Eye (tissue), 1 donor: ENCODE results near the gene BMX.

Source experiments
- DNase-seq: peaks from one replicate; pipeline ENCODE4 v3.0.0-alpha.2; 2015

Gene BMX

DNA sequence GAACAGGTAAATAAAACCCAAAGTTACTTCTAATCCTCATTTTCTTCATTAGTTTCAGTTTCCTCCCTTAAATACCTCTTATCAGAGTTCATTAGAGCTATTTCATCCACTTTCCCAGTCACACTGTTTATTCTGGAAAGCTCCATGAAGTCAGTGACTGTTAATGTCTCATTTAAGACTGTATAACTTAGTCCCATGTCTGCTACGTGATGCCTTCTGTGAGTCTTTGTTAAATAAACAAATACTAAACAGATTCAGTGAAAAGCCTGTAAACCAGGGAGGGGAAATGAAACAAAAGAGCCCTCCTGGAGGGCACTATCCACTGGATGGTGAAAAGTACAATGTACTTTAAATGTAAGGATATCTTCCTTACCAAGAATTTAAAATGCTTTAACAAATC is 75.4 kb downstream of the BMX start:
- DNase-seq: no peak

GRCh38 chrX:15579778-15580747 is 79.5 kb downstream of the BMX start:
- no peak for DNase-seq

DNA sequence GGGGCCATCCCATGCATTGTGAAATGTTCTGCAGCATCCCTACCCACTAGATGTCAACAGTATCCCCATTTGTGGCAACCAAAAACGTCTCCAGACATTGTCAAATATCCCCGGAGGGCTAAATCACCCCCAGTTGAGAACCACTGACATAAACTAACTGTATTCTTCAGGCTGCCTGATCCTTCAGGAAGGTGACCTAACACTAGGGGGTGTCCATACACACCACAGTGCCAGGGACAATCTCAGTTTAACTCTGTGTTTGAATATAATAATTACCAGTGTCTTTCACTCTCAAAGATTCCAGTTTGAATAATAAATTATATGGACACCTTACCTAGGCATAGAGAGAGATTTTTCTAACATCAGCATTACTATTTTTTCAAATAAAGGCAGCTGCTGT is 93.8 kb downstream of the BMX start:
- no peak for DNase-seq

DNA sequence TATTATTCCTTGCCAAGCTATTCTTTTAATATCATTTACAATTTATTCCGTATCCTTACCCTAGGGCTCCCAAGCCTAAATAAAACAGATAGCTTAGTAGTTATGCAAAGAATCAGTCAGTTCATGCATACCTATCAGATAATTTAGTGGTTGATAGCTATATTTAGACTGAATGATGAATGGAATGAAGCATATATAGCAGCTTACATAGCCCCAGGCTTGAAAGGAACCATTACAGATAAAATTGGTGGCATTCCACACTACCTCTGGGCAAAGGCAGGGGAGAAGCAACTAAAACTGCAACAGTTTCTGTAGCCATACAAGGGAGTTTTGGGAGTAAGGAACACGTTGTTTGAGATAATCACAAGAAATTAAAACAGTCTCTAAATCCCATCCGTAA is 97.4 kb downstream of the BMX start:
- DNase-seq: no peak

DNA sequence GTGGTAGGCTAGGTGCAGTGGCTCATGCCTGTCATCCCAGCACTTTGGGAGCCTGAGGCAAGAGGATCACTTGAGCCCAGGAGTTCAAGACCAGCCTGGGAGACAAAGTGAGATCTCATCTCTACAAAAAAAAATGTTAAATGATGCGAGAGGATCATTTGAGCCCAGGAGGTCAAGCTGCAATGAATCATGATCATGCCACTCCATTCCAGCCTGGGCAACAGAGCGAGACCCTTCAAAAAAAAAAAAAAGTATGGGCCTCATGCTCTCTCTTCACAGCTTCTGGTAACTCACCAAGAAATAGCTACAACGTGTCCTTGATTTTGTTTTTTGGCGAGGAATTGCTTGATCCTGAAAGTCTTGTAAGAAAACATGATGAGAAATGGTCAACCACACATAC is 98.9 kb downstream of the BMX start:
- no peak for DNase-seq

DNA sequence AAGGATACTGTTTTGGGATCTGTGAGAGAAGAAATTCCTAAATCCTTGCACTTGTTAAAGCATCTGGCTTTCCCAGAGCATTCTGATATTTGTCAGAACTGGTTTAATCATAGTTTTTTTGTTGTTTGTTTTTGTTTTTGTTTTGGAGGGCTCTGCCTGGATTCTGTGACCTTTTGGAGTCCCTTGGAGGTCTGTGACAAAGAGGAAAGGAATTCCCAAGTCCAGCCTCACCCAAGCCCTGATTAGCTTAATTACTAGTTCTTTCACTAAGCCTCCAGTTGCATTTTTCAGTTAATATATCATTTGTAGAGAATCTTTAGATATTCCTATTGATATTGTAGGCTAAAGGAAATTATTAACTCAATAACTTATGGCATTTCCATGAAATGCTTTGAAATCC is 99.4 kb downstream of the BMX start:
- DNase-seq: no peak

DNA sequence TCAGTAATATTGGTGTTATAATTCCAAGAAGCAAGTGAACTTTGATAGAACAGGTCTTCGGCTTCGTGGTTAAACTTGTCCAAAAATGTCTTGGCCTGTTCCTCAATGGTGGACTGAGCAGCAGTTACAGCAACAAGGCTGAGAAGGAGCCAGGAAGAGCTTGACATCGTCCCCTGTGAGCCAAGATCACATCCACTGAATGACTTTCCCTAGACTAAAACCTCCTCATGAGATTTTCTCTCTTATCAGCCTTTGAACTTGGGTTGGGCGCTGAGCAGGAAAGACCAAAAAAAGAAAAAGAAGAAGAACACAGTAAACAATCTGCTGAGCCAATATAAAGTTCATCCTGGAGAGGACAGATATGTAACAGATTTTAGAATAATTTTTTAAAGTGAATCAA is 100.1 kb downstream of the BMX start, which contains the start of gene ACE2:
Gene ACE2 (minus strand): TSS at position 216 of the 400 bp plus-strand sequence. CDS start 49 bp downstream, at position 167.
- no peak for DNase-seq

- no peak for DNase-seq
Observed at GRCh38 chrX:15601932-15602331, 101.3 kb downstream of the BMX start.

- DNase-seq: no peak
Observed at GRCh38 chrX:15602761-15603160, 102.2 kb downstream of the BMX start.

DNA sequence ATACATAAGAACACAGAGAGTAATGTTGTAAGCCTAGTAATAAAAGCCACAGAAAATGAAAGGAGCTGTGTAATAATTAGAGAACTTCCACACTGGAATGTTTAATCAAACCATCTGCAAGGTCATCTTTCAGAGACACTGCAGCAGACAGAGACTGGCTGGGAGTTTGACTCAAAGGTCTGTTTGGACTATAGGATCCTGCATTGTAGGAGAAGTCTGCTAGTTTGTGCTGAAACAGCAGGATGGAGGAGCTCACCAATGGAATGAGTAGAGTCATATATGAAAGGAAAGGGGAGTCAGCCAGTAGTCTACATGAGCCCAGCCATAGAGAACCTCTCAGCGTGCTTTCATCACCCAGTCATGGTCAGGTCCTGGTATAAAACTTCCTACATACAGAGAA is 104.6 kb downstream of the BMX start:
- DNase-seq: no peak
